ENCODE results near the gene POLR2J.
"Not testable (repeated sequence)": the region's sequence is repeated elsewhere in the genome, so short reads cannot be mapped to it uniquely, and the experiment has no call there.

POLR2J gene

GRCh38 chr7:102481962-102482361 is 3.2 kb upstream of the POLR2J start:
- H3K27me3 ChIP-seq (ENCODE audit: control insufficient read depth, insufficient read depth, low read length); H3K4me3 ChIP-seq (ENCODE audit: low read length); H3K4me1 ChIP-seq (ENCODE audit: control insufficient read depth, insufficient read depth, low read length); H3K27ac ChIP-seq (ENCODE audit: low read depth, low read length); H3K36me3 ChIP-seq (ENCODE audit: control insufficient read depth, insufficient read depth, low read length); H3K9ac ChIP-seq (ENCODE audit: low read length): not testable (repeated sequence)

- H3K4me1 ChIP-seq (ENCODE audit: control insufficient read depth, insufficient read depth, low read length); H3K4me3 ChIP-seq (ENCODE audit: low read length); H3K9ac ChIP-seq (ENCODE audit: low read length); H3K27ac ChIP-seq (ENCODE audit: low read depth, low read length); H3K36me3 ChIP-seq (ENCODE audit: control insufficient read depth, insufficient read depth, low read length); H3K27me3 ChIP-seq (ENCODE audit: control insufficient read depth, insufficient read depth, low read length): not testable (repeated sequence)
Observed at GRCh38 chr7:102479982-102480637, 1.4 kb upstream of the POLR2J start.

- not testable (repeated sequence) for H3K4me3 ChIP-seq (ENCODE audit: low read length); H3K27me3 ChIP-seq (ENCODE audit: control insufficient read depth, insufficient read depth, low read length); H3K27ac ChIP-seq (ENCODE audit: low read depth, low read length); H3K36me3 ChIP-seq (ENCODE audit: control insufficient read depth, insufficient read depth, low read length); H3K9ac ChIP-seq (ENCODE audit: low read length); H3K4me1 ChIP-seq (ENCODE audit: control insufficient read depth, insufficient read depth, low read length)
Observed at GRCh38 chr7:102479209-102479584, 475 bp upstream of the POLR2J start.

- H3K36me3 ChIP-seq (ENCODE audit: control insufficient read depth, insufficient read depth, low read length); H3K27ac ChIP-seq (ENCODE audit: low read depth, low read length); H3K9ac ChIP-seq (ENCODE audit: low read length): not testable (repeated sequence)
Observed at GRCh38 chr7:102474736-102475435, 3.8 kb downstream of the POLR2J start.

GRCh38 chr7:102474116-102474515 is 4.6 kb downstream of the POLR2J start:
- not testable (repeated sequence) for H3K9ac ChIP-seq (ENCODE audit: low read length); H3K27ac ChIP-seq (ENCODE audit: low read depth, low read length); H3K27me3 ChIP-seq (ENCODE audit: control insufficient read depth, insufficient read depth, low read length)

More at GRCh38 chr7:102474736-102475435, 3.8 kb downstream of the POLR2J start:
- not testable (repeated sequence) for H3K4me3 ChIP-seq (ENCODE audit: low read length); H3K27me3 ChIP-seq (ENCODE audit: control insufficient read depth, insufficient read depth, low read length); H3K4me1 ChIP-seq (ENCODE audit: control insufficient read depth, insufficient read depth, low read length)

GRCh38 chr7:102473271-102473991 is 5.3 kb downstream of the POLR2J start:
- H3K27ac ChIP-seq (ENCODE audit: low read depth, low read length), result no peak overlapping the region
- no peak overlapping the region for H3K4me3 ChIP-seq (ENCODE audit: low read length)
- no peaks in the 10 kb centered on the region for H3K4me1 ChIP-seq (ENCODE audit: control insufficient read depth, insufficient read depth, low read length)
- H3K9ac ChIP-seq (ENCODE audit: low read length), result no peak overlapping the region
- no peaks in the 10 kb centered on the region for H3K27me3 ChIP-seq (ENCODE audit: control insufficient read depth, insufficient read depth, low read length)
- peaks cover 4% of the 10 kb centered on the region for H3K36me3 ChIP-seq (ENCODE audit: control insufficient read depth, insufficient read depth, low read length)

More at GRCh38 chr7:102474116-102474515, 4.6 kb downstream of the POLR2J start:
- not testable (repeated sequence) for H3K4me3 ChIP-seq (ENCODE audit: low read length); H3K4me1 ChIP-seq (ENCODE audit: control insufficient read depth, insufficient read depth, low read length); H3K36me3 ChIP-seq (ENCODE audit: control insufficient read depth, insufficient read depth, low read length)

- Histone ChIP-seq H3K9ac (ENCODE audit: low read length) (no peak overlapping the region), H3K27me3 (ENCODE audit: control insufficient read depth, insufficient read depth, low read length) (no peaks in the 10 kb centered on the region), H3K36me3 (ENCODE audit: control insufficient read depth, insufficient read depth, low read length) (peaks cover 4% of the 10 kb centered on the region)
Observed at GRCh38 chr7:102472126-102473041, 6.3 kb downstream of the POLR2J start.

GRCh38 chr7:102471791-102472125 is 7.0 kb downstream of the POLR2J start:
- Histone ChIP-seq H3K27ac (ENCODE audit: low read depth, low read length) (no peak overlapping the region), H3K27me3 (ENCODE audit: control insufficient read depth, insufficient read depth, low read length) (no peaks in the 10 kb centered on the region), H3K9ac (ENCODE audit: low read length) (no peak overlapping the region), H3K4me1 (ENCODE audit: control insufficient read depth, insufficient read depth, low read length) (no peaks in the 10 kb centered on the region), H3K36me3 (ENCODE audit: control insufficient read depth, insufficient read depth, low read length) (peaks cover 4% of the 10 kb centered on the region), H3K4me3 (ENCODE audit: low read length) (no peak overlapping the region)

More at GRCh38 chr7:102472126-102473041, 6.3 kb downstream of the POLR2J start:
- Histone ChIP-seq H3K4me1 (ENCODE audit: control insufficient read depth, insufficient read depth, low read length) (no peaks in the 10 kb centered on the region), H3K27ac (ENCODE audit: low read depth, low read length) (no peak overlapping the region), H3K4me3 (ENCODE audit: low read length) (no peak overlapping the region)

- Histone ChIP-seq H3K27ac (ENCODE audit: low read depth, low read length) (no peak overlapping the region), H3K27me3 (ENCODE audit: control insufficient read depth, insufficient read depth, low read length) (no peaks in the 10 kb centered on the region), H3K9ac (ENCODE audit: low read length) (no peak overlapping the region), H3K4me1 (ENCODE audit: control insufficient read depth, insufficient read depth, low read length) (peaks cover 7% of the 10 kb centered on the region), H3K4me3 (ENCODE audit: low read length) (no peak overlapping the region), H3K36me3 (ENCODE audit: control insufficient read depth, insufficient read depth, low read length) (peaks cover 4% of the 10 kb centered on the region)
Observed at GRCh38 chr7:102469972-102470825, 8.5 kb downstream of the POLR2J start.

- Histone ChIP-seq H3K4me3 (ENCODE audit: low read length) (no peak overlapping the region), H3K4me1 (ENCODE audit: control insufficient read depth, insufficient read depth, low read length) (peaks cover 7% of the 10 kb centered on the region), H3K27me3 (ENCODE audit: control insufficient read depth, insufficient read depth, low read length) (no peaks in the 10 kb centered on the region), H3K27ac (ENCODE audit: low read depth, low read length) (no peak overlapping the region), H3K36me3 (ENCODE audit: control insufficient read depth, insufficient read depth, low read length) (peaks cover 4% of the 10 kb centered on the region), H3K9ac (ENCODE audit: low read length) (no peak overlapping the region)
Observed at GRCh38 chr7:102469351-102469971, 9.3 kb downstream of the POLR2J start.

All from rectal smooth muscle tissue (tissue), 1 donor.